Measurements from ENCODE around the gene TMEM120B.
"Not testable (repeated sequence)": the region's sequence is repeated elsewhere in the genome, so short reads cannot be mapped to it uniquely, and the experiment has no call there.

The TMEM120B gene

DNA sequence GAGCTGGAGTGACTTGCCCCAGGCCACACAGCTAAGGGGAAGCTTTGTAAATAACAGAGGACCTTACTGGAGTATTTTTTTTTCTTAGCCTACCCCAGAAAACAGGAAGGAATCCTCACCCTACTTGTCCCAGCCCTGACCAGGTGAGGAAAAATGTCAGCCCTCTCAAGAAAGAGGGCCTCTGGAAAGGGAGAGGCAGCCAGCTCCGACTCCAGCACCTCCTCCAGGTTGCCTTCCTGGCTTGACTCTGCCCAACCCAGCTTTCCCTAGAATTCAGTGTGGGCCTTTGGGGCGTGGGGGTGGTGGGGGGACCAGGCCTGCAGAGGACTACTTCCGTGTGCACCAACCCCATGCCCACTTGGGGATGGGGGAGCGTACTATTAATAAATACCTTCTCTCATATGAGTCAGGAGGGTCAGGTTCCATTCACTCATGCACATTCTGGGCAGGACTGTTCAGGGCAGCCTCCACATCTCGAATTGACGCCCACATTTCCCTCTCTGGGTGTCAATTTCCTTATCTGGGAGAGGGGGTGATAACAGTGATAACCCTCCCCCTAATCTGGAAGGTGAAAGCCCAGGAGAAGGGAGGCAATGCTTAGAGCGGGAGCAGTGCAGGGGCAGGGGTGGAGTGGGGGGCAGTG lies 75.7 kb downstream of the TMEM120B start:
- no peak for DNase-seq (ENCODE audit: low read depth)
- TF ChIP-seq, protein P1, sequence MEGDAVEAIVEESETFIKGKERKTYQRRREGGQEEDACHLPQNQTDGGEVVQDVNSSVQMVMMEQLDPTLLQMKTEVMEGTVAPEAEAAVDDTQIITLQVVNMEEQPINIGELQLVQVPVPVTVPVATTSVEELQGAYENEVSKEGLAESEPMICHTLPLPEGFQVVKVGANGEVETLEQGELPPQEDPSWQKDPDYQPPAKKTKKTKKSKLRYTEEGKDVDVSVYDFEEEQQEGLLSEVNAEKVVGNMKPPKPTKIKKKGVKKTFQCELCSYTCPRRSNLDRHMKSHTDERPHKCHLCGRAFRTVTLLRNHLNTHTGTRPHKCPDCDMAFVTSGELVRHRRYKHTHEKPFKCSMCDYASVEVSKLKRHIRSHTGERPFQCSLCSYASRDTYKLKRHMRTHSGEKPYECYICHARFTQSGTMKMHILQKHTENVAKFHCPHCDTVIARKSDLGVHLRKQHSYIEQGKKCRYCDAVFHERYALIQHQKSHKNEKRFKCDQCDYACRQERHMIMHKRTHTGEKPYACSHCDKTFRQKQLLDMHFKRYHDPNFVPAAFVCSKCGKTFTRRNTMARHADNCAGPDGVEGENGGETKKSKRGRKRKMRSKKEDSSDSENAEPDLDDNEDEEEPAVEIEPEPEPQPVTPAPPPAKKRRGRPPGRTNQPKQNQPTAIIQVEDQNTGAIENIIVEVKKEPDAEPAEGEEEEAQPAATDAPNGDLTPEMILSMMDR (IDR thresholded peaks at IDR 0.05; ENCODE audit: low read length, missing control alignments): no peak
- H3K4me3 ChIP-seq (replicated peaks; ENCODE audit: low read depth, low read length): no peak overlapping the region

DNA sequence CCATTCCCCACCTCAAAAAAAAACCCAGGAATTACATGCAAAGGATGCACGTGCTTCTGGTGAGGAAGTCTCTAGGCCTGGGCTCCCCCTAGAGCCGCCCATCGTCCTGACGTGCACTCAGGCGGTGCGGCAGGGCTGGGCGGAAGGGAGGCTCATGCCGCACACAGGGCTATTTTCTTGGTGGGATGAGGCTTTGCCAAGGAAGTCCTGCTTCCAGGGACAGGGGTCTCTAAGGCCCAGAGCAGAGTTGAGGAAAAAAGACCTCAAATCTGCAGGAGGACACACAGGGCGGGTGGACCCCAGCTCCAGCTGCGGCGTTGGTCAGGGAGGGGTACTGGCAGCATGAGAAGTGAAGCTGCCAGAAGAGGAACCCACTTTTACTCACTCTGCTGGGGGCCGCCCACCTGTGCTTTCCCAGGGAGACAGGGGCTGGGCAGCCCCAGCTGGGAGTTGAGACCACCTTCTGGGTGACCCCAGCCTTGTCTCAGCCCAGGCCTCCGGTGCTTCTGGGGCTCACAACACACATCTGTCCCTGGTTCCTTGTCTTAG lies 76.8 kb downstream of the TMEM120B start:
- no peak overlapping the region for H3K4me3 ChIP-seq (replicated peaks; ENCODE audit: low read depth, low read length)
- DNase-seq (ENCODE audit: low read depth): no peak
- TF ChIP-seq, protein P1 (IDR thresholded peaks at IDR 0.05; ENCODE audit: low read length, missing control alignments): no peak

DNA sequence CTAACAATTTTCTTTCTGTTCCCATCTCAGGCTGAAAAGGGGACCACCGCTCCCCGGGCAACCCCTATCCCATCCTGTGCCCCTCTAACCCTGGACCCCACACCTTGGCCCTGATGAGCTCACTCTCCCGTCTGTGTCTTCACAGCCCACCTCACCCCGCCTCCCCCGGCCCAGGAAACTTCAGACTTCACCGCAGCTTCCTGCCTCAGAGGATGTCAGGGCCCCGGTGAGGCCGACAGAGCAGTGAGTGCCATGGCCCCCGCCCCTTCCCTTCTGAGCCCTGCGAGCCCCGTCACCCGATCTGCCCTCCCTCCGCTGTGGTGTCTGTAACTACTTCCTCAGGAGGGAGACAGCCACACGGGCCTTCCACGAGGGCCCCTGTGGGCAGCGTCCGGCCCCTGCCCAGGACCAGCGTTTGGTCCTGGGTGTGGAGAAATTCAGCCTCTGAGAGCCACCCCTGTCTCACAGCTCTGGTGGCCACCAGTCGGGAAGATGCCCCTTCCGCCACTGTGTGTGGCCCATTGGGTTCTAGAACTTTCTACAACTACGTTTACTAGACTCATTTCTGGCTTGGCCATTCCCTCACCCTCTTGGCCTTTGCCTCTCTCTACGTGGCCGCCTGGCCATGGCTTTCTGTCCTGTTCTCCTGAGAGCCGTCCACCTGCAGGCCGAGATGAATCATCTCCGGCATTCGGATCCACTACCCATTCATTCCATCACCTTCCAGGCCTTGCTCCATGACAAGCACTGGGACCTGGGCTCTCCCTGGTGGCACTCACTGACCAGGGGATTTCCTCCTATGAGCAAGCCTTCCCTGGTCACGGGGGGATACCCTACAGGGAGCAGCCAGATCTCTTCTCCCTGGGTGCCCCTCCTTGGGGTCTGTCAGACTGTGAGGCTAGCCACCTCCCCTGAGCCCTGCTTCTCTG lies 77.5 kb downstream of the TMEM120B start:
- TF ChIP-seq, protein P1 (IDR thresholded peaks at IDR 0.05; ENCODE audit: low read length, missing control alignments): no peak
- no peak overlapping the region for H3K4me3 ChIP-seq (replicated peaks; ENCODE audit: low read depth, low read length)
- DNase-seq (ENCODE audit: low read depth): no peak

- DNase-seq (ENCODE audit: low read depth); H3K4me3 ChIP-seq (replicated peaks; ENCODE audit: low read depth, low read length): not testable (repeated sequence)
These were observed 78.2 kb downstream of the TMEM120B start for GRCh38 chr12:121790785-121791184.

DNA sequence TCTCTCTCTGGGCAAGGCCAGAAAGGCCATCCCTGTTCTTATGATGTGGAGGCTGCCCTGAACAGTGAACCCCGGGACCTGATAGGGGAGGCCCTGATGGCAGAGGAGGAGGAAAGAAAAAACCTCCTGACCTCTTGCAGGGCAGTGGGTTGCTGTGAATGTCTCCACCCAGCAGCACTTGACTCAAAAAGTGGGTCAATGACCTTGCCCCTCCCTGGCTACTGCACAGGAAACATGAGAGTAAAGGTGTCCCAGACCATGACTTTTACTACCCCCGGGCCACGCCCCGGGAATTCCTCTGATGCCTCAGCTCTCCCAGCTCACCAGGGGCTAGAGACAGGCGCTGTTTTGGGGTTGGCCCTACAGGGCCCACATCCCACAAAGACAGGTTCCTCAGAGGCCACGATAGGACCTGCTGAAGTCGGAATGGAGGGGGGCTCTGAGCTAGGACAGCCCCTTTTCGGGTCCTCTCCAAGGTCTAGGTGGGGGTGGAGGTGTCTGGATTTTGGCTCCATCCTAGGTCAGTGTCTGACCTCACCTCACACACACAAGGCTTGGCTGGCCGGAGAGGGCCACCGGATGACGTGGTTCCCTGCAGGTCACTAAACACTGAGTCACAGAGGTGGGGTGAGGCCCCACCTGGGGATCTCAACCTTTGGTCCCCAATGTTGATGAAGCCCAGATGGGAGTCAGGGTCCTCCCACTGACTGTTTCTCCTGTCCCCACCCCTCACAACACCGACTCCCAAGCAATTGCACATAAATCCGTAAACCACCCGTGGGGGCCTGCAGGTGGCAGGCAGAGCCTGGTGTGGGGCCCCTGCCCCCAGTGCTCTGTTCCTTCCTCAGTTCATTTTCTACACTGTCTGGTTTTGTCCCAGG lies 79.4 kb downstream of the TMEM120B start:
- no peak overlapping the region for H3K4me3 ChIP-seq (replicated peaks; ENCODE audit: low read depth, low read length)
- DNase-seq (ENCODE audit: low read depth): no peak
- TF ChIP-seq, protein P1 (IDR thresholded peaks at IDR 0.05; ENCODE audit: low read length, missing control alignments): no peak

DNA sequence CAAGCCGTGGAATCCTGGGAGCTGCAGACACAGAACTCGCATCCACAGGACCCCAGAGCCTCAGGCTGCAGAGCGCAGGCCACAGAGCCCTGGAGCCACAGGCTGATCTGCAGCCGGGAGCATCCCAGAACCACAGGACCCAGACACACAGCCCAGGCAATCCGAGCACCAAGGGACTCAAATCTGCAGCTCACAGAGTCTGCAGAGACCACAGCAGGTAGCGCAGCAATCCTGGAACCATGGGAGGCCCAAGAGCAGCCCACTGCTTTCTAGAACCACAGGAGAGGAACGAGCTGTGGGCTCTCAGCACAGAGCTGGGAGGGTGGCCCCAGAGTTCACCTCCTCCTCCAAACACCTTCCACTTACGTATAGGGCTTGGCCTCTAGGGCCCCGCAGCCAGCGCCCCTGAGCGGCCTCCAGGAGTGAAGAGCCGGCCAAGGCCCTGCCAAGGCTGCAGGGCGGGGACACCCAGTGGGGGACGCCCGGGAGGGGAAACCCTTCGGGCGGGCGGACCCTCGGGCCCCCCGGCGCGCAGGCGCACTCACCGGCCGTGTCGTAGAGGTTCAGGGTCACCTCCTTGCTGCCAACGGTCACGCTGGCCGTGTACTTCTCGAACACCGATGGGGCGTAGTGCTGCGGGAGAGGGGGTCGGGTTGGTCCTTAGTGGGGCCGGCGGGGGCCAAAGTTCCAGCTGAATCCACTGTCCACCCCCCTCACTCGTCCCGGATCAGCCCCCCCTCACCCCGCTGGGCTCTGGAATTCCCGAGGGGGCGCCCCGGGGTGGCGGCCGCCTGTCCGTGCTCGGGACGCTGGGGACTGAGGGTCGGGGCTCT lies 80.3 kb downstream of the TMEM120B start:
- no peak for DNase-seq (ENCODE audit: low read depth)
- TF ChIP-seq, protein P1 (IDR thresholded peaks at IDR 0.05; ENCODE audit: low read length, missing control alignments): no peak
- peak overlapping the region; percentile 54 for H3K4me3 ChIP-seq (replicated peaks; ENCODE audit: low read depth, low read length)

All from fibroblast of pulmonary artery (primary cell).